Ishikawa (cell line): Measurements from ENCODE around the gene RBM42.

Experiments
- EGR1 ChIP-seq: IDR thresholded peaks from 2 replicates; pipeline ENCODE4 v1.6.1; 2012
- EP300 ChIP-seq: IDR thresholded peaks from 2 replicates; pipeline ENCODE4 v1.6.1; 2012; ENCODE audit warnings: borderline replicate concordance
- FOXM1 ChIP-seq: IDR thresholded peaks from 2 replicates; pipeline ENCODE4 v1.6.1; 2012; ENCODE audit warnings: low read depth, borderline replicate concordance
- MAX ChIP-seq: IDR thresholded peaks from 2 replicates; pipeline ENCODE4 v1.6.1; 2012
- NFIC ChIP-seq: IDR thresholded peaks from 2 replicates; pipeline ENCODE4 v1.6.1; 2012
- RAD21 ChIP-seq: IDR thresholded peaks from 2 replicates; pipeline ENCODE4 v1.6.1; 2012; ENCODE audit warnings: low read depth
- REST ChIP-seq: IDR thresholded peaks from 2 replicates; pipeline ENCODE4 v1.6.1; 2012; ENCODE audit warnings: low read depth, mild to moderate bottlenecking
- TCF12 ChIP-seq: IDR thresholded peaks from 2 replicates; pipeline ENCODE4 v1.6.1; 2012; ENCODE audit warnings: low read depth
- ZBTB7A ChIP-seq: IDR thresholded peaks from 2 replicates; pipeline ENCODE4 v1.6.1; 2012; ENCODE audit warnings: low read depth

GRCh38 chr19:35636651-35637050 is 7.8 kb downstream of the RBM42 start:
- TF ChIP-seq MAX (no peak), TCF12 (no peak), FOXM1 (no peak), NFIC (no peak), EGR1 (no peak), RAD21 (no peak), EP300 (no peak), ZBTB7A (no peak), REST (no peak)
